Spleen (tissue), 11 donors: ENCODE measurements around the gene MUTYH. TPM values are rescaled to one million over a fixed set of nuclear protein-coding genes. Genes with fewer than 3 reads are reported as not detected.

Experiments
- DNase-seq: peaks from one replicate; pipeline ENCODE4 v3.0.0-alpha.2; 2020
- H3K27ac ChIP-seq, 8 donors: fragments of 200-600 bp; sonication (generic) in 7 of 8; 1 replicate in 4 of 8; 2 replicates in 4 of 8; pipeline versions ENCODE4 v1.5.0 to v1.8.0; 2016 to 2021; ENCODE audit warnings: inconsistent platforms in 4 of 8, mild to moderate bottlenecking in 4 of 8, moderate library complexity in 1 of 8
- H3K27me3 ChIP-seq, 7 donors: fragments of 200-600 bp; sonication (generic) in 6 of 7; replicated peaks in 1 of 7; 1 replicate in 4 of 7; 2 replicates in 3 of 7; pipeline versions ENCODE4 v1.5.0 to v1.8.0; 2016 to 2021; ENCODE audit warnings: inconsistent platforms in 3 of 7, mild to moderate bottlenecking in 1 of 7
- H3K36me3 ChIP-seq, 6 donors: fragments of 200-600 bp; sonication (generic) in 5 of 6; 1 replicate in 4 of 6; 2 replicates in 2 of 6; pipeline versions ENCODE4 v1.5.0 to v1.8.0; 2016 to 2021; ENCODE audit warnings: inconsistent platforms in 2 of 6
- H3K4me1 ChIP-seq, 6 donors: fragments of 200-600 bp; sonication (generic) in 5 of 6; 1 replicate in 3 of 6; 2 replicates in 3 of 6; pipeline versions ENCODE4 v1.5.0 to v1.8.0; 2016 to 2021; ENCODE audit warnings: inconsistent platforms in 3 of 6
- H3K4me3 ChIP-seq, 8 donors: fragments of 200-600 bp; sonication (generic) in 7 of 8; 1 replicate in 4 of 8; 2 replicates in 4 of 8; pipeline versions ENCODE4 v1.5.0 to v1.8.0; 2016 to 2021; ENCODE audit warnings: inconsistent platforms in 4 of 8, mild to moderate bottlenecking in 4 of 8, moderate library complexity in 2 of 8
- H3K9me3 ChIP-seq, 8 donors: fragments of 200-600 bp; sonication (generic) in 7 of 8; 1 replicate in 4 of 8; 2 replicates in 4 of 8; pipeline versions ENCODE4 v1.5.0 to v1.8.0; 2016 to 2021; ENCODE audit warnings: inconsistent platforms in 4 of 8
- CTCF ChIP-seq, 11 experiments: fragments of 200-600 bp in 7 of 11; fragments of 450-650 bp in 4 of 11; sonication (generic) in 4 of 11; IDR thresholded peaks in 8 of 11; conservative IDR thresholded peaks in 3 of 11; 1 replicate in 7 of 11; 2 replicates in 4 of 11; pipeline versions ENCODE4 v1.4.0 to v1.8.0; 2016 to 2021; ENCODE audit warnings: antibody characterized with exemption in 11 of 11, inconsistent platforms in 4 of 11, mild to moderate bottlenecking in 1 of 11
- POLR2A ChIP-seq, 3 donors: fragments of 450-650 bp; IDR thresholded peaks; one replicate each; pipeline ENCODE4 v1.5.1; 2017; ENCODE audit warnings: antibody characterized with exemption in 3 of 3, mild to moderate bottlenecking in 1 of 3
- POLR2AphosphoS5 ChIP-seq, 3 donors: sonication (generic); formaldehyde crosslinking; IDR thresholded peaks; one replicate each; pipeline ENCODE4 v1.5.1; 2017; ENCODE audit warnings: antibody characterized with exemption in 3 of 3
- WGBS, 5 donors: extraction: QIAGEN DNeasy Blood & Tissue Kit in 3 of 5; methylation state at CpG; one replicate each; pipeline versions ENCODE4 v1.1.5 to v1.1.7; 2013 to 2018; 5-methylcytosine and 5-hydroxymethylcytosine counted together
- intact Hi-C: fragments of 100-400 bp; cut with DNase I; formaldehyde crosslinking; loops from one replicate; pipeline ENCODE4 v1.15.0; 2023; ENCODE audit warnings: low total_unique reads
- polyA plus RNA-seq, 3 donors: library from polyadenylated mRNA; stranded (reverse); fragments of 200-250 nt; gene quantifications; one replicate each; pipeline ENCODE4 v1.2.1, GENCODE V29; 2013
- total RNA-seq, 7 donors: library from RNA; depleted of rRNA in 3 of 7; stranded (reverse); fragments of >200 nt in 3 of 7; fragmentation: NEBNext Ultra II Directional in 4 of 7; extraction: Animal tissue kit (Norgen Biotek cat#: 25700) in 4 of 7; gene quantifications; one replicate each; pipeline versions ENCODE4 v1.1.0 to v1.2.1, GENCODE V29; 2016 to 2021
- donor health status: healthy with polysubstance abuse.
- donor health status: DM: no; HTN: no; CAD: no; lungs with moderate emphysema.
- donor health status: DM: no; HTN: no; CAD: no.
- donor health status: Bipolar disorder and iron deficiency.
- donor health status: healthy.
- donor health status: DM: no; HTN: no; CAD: no.
- donor health status: DM: yes; HTN: yes; CAD: no.

Gene MUTYH
- total and polyA plus RNA-seq, 10 donors = 25.4 to 46.9 (median 37.2) TPM

DNA sequence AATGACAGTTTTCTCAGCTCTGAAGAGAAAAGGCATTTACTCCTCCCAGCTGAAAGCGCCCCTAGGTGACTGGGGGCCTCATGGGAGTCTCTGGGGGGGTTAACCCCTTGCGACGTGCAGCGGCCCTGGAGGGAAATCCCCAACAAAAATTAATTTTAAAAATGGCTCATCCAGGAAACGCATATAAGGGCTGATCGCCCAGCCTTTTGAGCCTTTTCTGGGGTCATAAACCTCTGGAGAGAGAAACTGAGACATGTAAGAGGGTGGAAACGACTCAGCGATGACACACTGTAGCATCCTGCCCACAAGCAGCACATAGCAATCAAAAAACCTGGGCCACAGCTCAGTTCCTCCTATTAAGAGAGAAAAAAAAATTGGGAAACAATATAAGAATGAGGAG lies 33.9 kb downstream of the MUTYH start:
- Histone ChIP-seq H3K27ac (peak overlapping the region in 1 of 8 donors; percentile 15), H3K36me3 (no peaks in the 10 kb centered on the region), H3K4me3 (no peak overlapping the region), H3K27me3 (no peaks in the 10 kb centered on the region), H3K9me3 (peaks cover 0 to 2% (median 0%) of the 10 kb centered on the region in 8 donors), H3K4me1 (peaks cover 8 to 39% (median 21%) of the 10 kb centered on the region in 6 donors)
- TF ChIP-seq POLR2AphosphoS5 (IDR thresholded peaks at IDR 0.05) (no peak), POLR2A (IDR thresholded peaks at IDR 0.05) (no peak), CTCF (IDR thresholded peaks at IDR 0.05 in 8 of 11, conservative IDR thresholded peaks at IDR 0.05 in 3 of 11) (no peak)
- no peak for DNase-seq
- intact Hi-C loops = no loop called here
- WGBS, 5 donors = 41 to 57% (median 46%) methylated on average over 8 of the region's 8 CpGs

DNA sequence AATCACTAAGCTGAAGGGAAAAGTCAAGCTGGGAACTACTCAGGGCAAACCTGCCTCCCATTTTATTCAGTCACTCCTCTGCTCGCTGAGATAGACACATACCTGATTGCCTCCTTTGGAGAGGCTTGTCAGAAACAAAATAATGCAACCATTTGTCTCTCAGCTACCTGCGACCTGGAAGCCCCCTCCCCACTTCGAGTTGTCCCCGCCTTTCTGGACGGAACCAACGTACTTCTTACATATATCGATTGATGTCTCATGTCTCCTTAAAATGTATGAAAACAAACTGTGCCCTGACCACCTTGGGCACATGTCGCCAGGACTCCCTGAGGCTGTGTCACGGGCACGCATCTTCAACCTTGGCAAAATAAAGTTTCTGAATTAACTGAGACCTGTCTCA lies 35.0 kb downstream of the MUTYH start:
- Histone ChIP-seq H3K4me1 (peaks cover 8 to 43% (median 23%) of the 10 kb centered on the region in 6 donors), H3K27ac (peak overlapping the region in 5 of 8 donors; percentile 91 to 95 (median 95)), H3K9me3 (no peaks in the 10 kb centered on the region), H3K27me3 (no peaks in the 10 kb centered on the region), H3K4me3 (no peak overlapping the region), H3K36me3 (no peaks in the 10 kb centered on the region)
- 92 to 96% (median 94%) methylated on average over 10 of the region's 10 CpGs for WGBS, 5 donors
- DNase-seq = no peak
- TF ChIP-seq POLR2A (IDR thresholded peaks at IDR 0.05) (no peak), CTCF (IDR thresholded peaks at IDR 0.05 in 8 of 11, conservative IDR thresholded peaks at IDR 0.05 in 3 of 11) (no peak), POLR2AphosphoS5 (IDR thresholded peaks at IDR 0.05) (no peak)
- intact Hi-C loops = no loop called here

DNA sequence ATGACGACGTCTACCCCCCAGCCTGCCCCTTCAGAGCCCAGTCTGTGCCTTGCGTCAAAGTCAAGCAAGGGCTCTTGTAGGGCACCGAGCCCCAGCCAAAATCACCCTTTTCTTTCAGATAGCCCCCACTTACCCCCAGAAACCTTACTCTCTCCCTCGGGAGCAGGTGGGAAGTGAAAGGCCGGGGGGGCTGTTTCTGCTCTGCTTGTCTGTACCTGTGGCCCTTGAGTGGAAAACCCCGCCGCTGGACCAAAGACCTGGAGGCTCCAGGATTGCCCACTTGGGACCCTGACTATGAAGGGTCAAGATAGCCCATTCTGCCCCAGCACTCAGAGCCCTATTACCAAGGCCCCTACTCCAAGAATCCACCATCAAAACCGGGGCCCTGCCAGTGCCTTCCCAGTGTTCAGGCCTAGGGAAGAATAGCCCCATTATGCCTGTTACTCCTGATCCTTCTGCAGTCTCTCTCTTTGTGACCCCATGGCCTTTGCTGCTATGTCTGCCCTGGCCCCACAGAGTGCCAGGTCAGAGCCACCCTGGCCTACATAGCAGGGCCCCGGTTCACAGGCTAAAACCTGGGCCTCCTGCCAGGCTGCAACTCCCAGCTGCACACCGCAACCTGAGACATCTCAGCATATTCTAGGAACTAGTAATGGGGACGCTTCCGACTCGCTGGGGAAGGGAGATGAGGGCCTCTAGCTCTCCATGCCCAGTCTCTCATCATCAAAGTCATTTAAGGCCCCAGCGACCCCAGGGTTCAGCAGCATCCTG lies 35.7 kb downstream of the MUTYH start:
- Histone ChIP-seq H3K27ac (peak overlapping the region; percentile 89 to 95 (median 94)), H3K36me3 (no peaks in the 10 kb centered on the region), H3K27me3 (no peaks in the 10 kb centered on the region), H3K9me3 (no peaks in the 10 kb centered on the region), H3K4me3 (peak overlapping the region; percentile 63 to 91 (median 80)), H3K4me1 (peaks cover 8 to 45% (median 23%) of the 10 kb centered on the region in 6 donors)
- DNase-seq = peak; percentile 86
- intact Hi-C loops = loop anchor here (5.0 kb wide), 1 partner anchor 188 kb away; the partner anchor contains the start of gene TESK2
- WGBS, 5 donors = 42 to 64% (median 49%) methylated on average over 7 to 15 of the region's 15 CpGs
- TF ChIP-seq POLR2AphosphoS5 (IDR thresholded peaks at IDR 0.05) (no peak), POLR2A (IDR thresholded peaks at IDR 0.05) (no peak), CTCF (IDR thresholded peaks at IDR 0.05 in 8 of 11, conservative IDR thresholded peaks at IDR 0.05 in 3 of 11) (no peak)
